Neural progenitor cell (in vitro differentiated cells): Measurements from ENCODE around the gene PNMT.

Source experiments
- EZH2 ChIP-seq: fragments of 200-600 bp; sonication (generic); IDR thresholded peaks from 2 replicates; pipeline ENCODE4 v1.6.1; 2017; ENCODE audit warnings: antibody characterized with exemption, mild to moderate bottlenecking, moderate library complexity
- EZH2phosphoT487 ChIP-seq: fragments of 200-600 bp; sonication (generic); IDR thresholded peaks from 2 replicates; pipeline ENCODE4 v1.6.1; 2017; ENCODE audit warnings: antibody characterized with exemption
- TF ChIP-seq, protein P1 (sequence below): fragments of 200-600 bp; sonication (generic); IDR thresholded peaks from 2 replicates; pipeline ENCODE4 v1.5.1; 2017; ENCODE audit warnings: antibody characterized with exemption, mild to moderate bottlenecking

DNA sequence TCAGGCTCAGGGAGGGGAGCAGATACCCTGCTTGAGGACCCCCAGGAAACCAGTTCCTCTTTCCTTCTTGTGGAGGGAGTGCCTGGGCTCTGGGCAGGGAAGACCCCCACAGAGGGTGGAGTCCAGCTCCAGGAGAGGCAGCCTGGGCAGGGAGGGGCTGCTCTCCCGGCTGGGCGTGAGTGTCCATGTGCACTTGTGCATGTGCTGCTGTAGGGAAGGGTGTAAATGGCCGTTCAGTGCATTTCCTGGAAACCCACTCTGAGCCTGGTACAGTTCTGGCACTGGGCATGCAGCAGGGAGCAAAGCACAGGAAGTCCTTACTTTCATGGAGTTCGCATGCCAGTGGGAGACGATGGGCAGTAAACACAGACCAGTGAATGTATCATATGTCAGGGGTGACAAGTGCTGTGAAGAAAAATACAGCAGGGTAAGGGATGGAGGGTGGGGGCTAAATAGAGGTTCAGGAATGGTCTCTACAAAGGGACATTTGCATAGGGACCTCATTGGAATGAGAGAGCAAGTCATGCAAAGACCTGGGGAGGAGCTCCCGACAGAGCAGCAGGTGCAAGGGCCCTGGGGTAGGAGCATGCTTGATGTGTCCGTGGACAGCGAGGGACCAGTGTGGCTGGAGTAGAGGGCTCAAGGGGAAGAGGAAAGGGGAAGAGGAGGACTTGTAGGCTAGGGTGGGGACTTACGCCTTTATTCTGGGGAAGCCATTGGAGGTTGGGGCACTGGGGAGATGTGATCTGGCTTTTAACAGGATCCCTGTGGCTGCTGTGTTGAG is 25.8 kb upstream of the PNMT start:
- TF ChIP-seq, protein P1, sequence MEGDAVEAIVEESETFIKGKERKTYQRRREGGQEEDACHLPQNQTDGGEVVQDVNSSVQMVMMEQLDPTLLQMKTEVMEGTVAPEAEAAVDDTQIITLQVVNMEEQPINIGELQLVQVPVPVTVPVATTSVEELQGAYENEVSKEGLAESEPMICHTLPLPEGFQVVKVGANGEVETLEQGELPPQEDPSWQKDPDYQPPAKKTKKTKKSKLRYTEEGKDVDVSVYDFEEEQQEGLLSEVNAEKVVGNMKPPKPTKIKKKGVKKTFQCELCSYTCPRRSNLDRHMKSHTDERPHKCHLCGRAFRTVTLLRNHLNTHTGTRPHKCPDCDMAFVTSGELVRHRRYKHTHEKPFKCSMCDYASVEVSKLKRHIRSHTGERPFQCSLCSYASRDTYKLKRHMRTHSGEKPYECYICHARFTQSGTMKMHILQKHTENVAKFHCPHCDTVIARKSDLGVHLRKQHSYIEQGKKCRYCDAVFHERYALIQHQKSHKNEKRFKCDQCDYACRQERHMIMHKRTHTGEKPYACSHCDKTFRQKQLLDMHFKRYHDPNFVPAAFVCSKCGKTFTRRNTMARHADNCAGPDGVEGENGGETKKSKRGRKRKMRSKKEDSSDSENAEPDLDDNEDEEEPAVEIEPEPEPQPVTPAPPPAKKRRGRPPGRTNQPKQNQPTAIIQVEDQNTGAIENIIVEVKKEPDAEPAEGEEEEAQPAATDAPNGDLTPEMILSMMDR: no peak
- TF ChIP-seq EZH2 (no peak), EZH2phosphoT487 (no peak)
